A549 (cell line): ENCODE results near the gene SLIT2.

Source experiments
- CBX2 ChIP-seq: fragments of 200-600 bp; sonication (generic); IDR thresholded peaks from 2 replicates; pipeline ENCODE4 v1.6.1; 2016; ENCODE audit warnings: low read depth, mild to moderate bottlenecking, borderline replicate concordance
- CTCF ChIP-seq: fragments of >200 bp; sonication (Bioruptor Twin); formaldehyde crosslinking; IDR thresholded peaks from 3 replicates; pipeline ENCODE4 v1.5.1; 2016
- HDAC2 ChIP-seq: fragments of 200-600 bp; sonication (generic); IDR thresholded peaks from 2 replicates; pipeline ENCODE4 v1.6.1; 2016
- HMGXB4 ChIP-seq: fragments of 250-450 bp; sonication (Bioruptor Pico); IDR thresholded peaks from 2 replicates; pipeline ENCODE4 v1.5.0; 2021; ENCODE audit warnings: mild to moderate bottlenecking, moderate library complexity, borderline replicate concordance
- PBX3 ChIP-seq: IDR thresholded peaks from 2 replicates; pipeline ENCODE4 v1.6.1; 2012
- REST ChIP-seq: fragments of 200-600 bp; sonication (generic); IDR thresholded peaks from 2 replicates; pipeline ENCODE4 v1.6.1; 2016; ENCODE audit warnings: antibody characterized with exemption, mild to moderate bottlenecking, moderate library complexity
- RFX5 ChIP-seq: fragments of 450-650 bp; IDR thresholded peaks from 2 replicates; pipeline ENCODE4 v1.7.1; 2014; ENCODE audit warnings: antibody characterized with exemption, mild to moderate bottlenecking, moderate library complexity

- no peak for TF ChIP-seq CTCF
- no peak for TF ChIP-seq HDAC2
- no peak for TF ChIP-seq HMGXB4
- no peak for TF ChIP-seq REST
- no peak for TF ChIP-seq CBX2
- no peak for TF ChIP-seq RFX5
- no peak for TF ChIP-seq PBX3
Measured at GRCh38 chr4:20254511-20255250, 3.0 kb downstream of the SLIT2 start.
